Activated CD8-positive, alpha-beta memory T cell treated with anti-CD3 and anti-CD28 coated beads, Interleukin-2, amount 50 U/mL, for 24 hours (primary cell): ENCODE data around the gene CCSER2.
"Not testable (repeated sequence)": the region's sequence is repeated elsewhere in the genome, so short reads cannot be mapped to it uniquely, and the experiment has no call there.

Experiments used
- DNase-seq: peaks from one replicate; pipeline ENCODE4 v3.0.0-alpha.2; 2020; ENCODE audit errors: extremely low read depth

Gene CCSER2

DNA sequence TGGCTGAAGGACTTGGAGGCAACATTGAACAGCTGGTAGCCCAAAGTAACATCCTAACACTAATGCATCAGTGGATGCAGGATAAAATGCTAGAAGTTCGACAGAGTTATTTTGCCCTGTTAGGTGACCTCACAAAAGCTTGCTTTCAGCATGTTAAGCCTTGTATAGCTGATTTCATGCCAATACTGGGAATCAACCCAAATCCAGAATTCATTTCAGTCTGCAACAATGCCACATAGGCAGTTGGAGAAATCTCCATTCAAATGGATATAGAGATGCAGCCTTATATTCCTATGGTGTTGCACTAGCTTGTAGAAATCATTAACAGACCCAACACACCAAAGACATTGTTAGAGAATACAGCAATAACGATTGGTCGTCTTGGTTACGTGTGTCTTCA is 62.9 kb downstream of the CCSER2 start:
- DNase-seq = no peak

- no peak for DNase-seq
These were observed 63.8 kb downstream of the CCSER2 start for GRCh38 chr10:84392181-84392580.

DNA sequence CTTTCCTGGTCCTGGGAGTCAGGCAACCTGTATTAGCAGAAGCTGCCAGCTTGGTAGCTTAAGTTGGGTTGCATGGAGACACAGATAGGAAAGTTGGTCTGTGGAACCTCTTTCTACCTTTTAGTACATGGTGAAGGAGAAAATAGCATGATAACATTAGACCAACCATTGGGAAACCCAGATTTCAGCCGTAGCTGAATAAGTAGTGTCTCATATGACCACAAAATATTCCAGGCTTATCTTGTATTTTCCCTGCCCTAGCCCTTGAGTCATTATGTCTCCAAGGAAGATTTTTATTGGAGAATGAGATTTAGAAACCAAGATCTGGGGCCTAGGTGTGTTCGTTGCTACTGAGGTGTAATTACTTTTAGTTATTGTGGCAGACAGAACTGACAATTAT is 67.2 kb downstream of the CCSER2 start:
- no peak for DNase-seq

DNA sequence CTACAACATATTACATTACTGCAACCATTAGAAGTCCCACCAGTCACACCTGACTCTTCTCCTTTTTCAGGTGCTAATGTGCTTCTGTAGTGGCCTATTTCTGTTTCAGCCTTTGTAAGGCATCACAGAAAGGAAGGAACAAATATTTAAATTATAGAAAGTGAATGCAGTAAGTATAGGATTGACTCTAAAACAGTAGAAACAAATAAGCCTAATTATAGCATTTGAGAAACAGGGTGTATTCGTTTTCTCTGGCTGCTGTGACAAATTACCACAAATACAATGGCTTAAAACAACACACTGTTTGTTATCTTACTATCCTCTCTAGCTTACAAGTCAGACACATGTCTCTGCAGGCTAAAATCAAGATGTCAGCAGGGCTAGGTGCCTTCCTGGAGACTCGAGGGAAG is 69.4 kb downstream of the CCSER2 start:
- DNase-seq = no peak

DNA sequence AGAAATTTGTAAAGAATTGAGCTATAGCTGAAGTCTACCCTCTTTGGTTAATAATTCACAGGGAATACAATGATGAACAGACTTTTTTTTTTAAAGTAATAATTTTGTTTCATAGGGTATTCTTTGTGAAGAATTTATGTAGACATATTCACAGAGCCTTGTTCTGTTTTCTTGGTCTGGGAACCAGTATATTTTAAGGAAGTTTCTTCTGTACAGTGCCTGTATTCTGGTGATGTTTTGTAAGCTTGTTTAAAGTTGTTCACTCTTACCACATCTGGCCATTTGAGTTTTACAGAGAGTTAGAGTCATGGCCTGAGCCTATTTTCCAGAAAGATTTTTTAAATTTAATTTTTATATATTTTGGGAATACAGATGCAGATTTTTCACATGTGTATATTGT is 70.3 kb downstream of the CCSER2 start:
- DNase-seq = no peak

- DNase-seq = no peak
These were observed 73.6 kb downstream of the CCSER2 start for GRCh38 chr10:84401854-84402611.

- no peak for DNase-seq
These were observed 76.4 kb downstream of the CCSER2 start for GRCh38 chr10:84404783-84405182.

DNA sequence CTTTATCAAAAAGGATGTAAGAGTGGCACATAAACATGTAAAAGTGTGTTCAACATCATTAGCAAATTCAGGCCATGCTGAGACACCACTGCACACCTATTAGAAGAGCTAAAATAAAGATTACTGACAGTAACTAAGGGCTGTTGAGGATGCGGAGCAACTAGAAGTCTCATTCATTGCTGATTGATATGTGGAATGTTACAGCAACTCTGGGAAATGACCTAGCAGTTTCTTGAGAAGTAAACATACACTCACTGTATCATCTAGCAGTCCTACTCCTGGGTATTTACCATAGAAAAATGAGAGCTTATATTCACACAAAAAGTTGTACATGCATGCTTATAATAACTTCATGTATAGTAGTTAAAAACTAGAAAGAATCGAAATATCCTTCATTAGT is 77.3 kb downstream of the CCSER2 start:
- no peak for DNase-seq

- DNase-seq = no peak
These were observed 78.2 kb downstream of the CCSER2 start for GRCh38 chr10:84406561-84406960.

DNA sequence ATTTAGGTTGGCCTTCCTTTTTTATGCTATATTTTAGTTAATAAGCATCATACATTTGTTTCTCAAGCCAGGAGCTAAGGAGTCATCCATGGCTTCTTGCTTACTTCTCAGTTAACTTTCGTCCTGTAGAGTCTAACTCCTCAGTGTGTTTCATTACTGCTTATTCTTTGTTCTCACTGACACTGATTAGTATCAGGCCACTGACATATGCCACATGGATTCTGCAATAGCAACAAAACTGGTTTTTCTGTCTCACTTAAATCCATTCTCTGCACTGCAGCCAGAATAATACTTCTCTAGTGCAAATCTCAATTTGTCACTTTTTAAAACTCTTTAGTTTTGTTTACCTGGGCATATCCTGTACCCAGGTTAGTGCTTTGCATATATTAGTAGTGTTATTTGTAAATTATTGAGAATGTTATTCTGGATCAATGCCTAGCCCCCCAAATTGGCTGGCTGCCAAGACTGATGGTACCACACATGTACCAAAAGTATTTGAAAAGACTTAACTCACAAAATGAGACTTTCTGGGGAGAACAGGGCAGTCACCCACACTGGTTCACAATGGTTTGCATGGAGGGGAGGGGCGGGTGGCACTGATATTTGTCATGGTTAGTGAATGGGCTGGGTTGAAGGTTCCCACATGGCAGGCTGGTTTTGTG is 79.1 kb downstream of the CCSER2 start:
- DNase-seq = no peak

GRCh38 chr10:84412482-84412881 is 84.1 kb downstream of the CCSER2 start:
- DNase-seq = no peak

GRCh38 chr10:84414110-84414509 is 85.7 kb downstream of the CCSER2 start:
- DNase-seq = not testable (repeated sequence)

- DNase-seq = no peak
These were observed 87.3 kb downstream of the CCSER2 start for GRCh38 chr10:84415539-84416244.

GRCh38 chr10:84416245-84416555 is 87.8 kb downstream of the CCSER2 start:
- DNase-seq = no peak

- no peak for DNase-seq
These were observed 95.3 kb downstream of the CCSER2 start for GRCh38 chr10:84423719-84424118.

DNA sequence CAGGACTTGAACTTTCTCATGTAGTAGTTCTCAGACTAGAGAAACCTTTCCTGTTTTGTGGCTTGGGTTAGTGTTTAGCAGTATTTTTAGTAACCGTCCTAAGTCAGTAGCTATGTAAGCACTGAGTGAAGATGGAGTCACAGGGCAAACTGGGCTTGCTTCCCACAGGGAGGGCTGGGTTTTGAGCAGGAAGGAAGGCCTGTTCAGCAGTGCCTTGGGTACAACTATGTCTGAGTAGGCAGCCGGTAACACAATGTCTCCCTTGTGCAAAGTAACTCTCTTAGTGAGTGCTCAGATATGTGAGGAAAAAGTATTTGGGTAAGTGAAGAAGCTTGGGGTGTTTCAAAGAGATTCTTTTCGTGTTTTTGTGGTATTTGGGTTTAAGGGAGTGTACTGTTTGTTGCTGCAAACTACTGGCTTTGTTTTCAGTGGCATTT is 96.4 kb downstream of the CCSER2 start:
- DNase-seq = no peak

DNA sequence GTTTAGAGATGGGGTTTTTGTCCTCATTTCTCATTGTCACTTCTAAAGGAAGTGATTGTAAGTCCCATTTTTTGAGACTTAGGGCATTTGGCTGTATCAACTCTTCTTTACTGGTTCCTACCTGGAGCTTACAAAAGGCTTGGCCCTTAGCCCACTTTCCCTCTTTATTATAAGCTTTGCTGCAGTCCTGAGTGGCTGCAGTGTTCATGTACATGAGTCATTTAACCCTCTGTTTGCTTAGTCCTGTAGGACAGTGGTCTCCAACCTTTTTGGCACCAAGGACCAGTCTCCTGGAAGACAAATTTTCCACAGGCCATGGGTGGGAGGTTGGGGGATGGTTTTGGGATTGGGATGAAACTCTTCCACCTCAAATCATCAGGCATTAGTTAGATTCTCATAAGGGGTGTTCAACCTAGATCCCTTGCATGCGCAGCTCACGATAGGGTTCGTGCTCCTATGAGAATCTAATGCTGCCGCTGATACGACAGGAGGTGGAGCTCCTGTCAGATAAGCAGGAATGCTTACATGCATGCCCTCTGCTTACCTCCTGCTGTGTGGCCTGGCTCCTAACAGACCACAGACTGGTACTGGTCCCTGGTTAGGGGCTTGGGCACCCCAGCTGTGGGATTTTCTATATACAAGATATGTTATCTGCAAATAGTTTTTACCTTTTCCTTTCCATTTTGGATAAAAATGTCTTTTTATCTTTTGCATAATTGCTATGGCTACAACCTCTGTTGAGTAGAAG is 99.7 kb downstream of the CCSER2 start:
- no peak for DNase-seq

- no peak for DNase-seq
These were observed 100.3 kb downstream of the CCSER2 start for GRCh38 chr10:84428711-84429110.

DNA sequence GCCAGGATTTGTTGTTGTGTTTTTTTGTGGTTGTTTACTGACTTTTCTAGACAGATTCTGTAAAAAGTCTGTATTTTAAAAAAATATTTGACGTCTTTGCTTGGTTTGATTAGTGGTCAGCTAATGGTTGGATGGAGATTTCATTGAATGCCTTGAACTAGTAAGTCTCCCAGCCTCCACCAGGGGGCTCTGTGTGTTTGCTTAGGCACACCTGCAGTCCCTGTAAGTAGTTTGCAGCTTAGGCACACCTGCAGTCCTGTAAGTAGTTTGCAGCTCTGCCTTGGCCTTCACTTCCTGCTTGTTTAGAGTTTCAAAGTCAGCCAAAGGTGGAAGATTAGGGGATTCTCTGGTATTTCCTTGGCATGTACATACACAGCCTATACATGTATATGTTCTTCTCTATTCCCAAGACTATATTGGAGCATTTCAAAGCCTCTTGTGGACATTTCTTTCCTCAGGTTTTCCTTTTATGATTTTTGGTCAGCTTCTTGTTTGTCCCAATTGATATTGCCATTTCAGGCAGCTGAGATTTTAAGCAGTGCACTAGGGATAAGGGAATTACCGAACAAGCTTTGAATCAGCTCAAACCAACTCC is 101.6 kb downstream of the CCSER2 start:
- DNase-seq = peak; percentile 33

DNA sequence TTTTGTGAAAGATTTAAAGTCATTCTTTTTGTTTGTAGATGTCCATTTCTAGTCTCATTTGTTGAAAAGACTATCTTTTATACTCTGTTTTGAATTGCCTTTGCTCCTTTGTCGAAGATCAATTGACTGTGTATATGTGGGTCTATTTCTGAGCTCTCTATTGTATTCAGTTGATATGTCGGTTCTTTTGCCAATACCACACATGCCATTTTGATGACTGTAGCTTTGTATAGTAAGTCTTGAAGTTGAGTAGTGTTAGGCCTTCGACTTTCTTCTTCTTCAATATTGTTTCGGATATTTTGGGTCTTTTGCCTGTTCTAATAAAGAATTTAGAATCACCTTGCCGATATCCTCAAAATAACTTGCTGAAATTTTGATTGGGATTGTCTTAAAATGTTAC is 104.5 kb downstream of the CCSER2 start:
- DNase-seq = no peak

GRCh38 chr10:84440781-84441180 is 112.4 kb downstream of the CCSER2 start:
- DNase-seq = no peak
